ENCODE measurements around the gene NECAB3. TPM values are rescaled to one million over a fixed set of nuclear protein-coding genes. Genes with fewer than 3 reads are reported as not detected.

The NECAB3 gene
- total RNA-seq, 4 donors from 2014 or later, result 19.1 to 29.8 (median 26.8) TPM

DNA sequence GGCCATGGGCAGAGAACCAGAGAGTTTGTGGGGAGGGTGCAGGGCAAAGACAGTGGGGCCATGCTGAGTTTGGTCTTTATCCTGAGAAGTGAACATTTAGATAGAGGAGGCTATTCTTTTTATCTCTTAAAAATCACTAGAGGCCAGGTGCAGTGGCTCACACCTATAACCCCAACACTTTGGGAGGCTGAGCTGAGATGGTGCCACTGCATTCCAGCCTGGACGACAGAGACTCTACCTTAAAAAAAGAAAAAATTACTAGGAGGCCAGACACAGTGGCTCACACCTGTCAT lies 37.2 kb upstream of the NECAB3 start:
- ATAC-seq (ENCODE audit: low FRiP score) (no peak), DNase-seq (ENCODE audit: low spot score) (no peak)
- TF ChIP-seq, protein P1, sequence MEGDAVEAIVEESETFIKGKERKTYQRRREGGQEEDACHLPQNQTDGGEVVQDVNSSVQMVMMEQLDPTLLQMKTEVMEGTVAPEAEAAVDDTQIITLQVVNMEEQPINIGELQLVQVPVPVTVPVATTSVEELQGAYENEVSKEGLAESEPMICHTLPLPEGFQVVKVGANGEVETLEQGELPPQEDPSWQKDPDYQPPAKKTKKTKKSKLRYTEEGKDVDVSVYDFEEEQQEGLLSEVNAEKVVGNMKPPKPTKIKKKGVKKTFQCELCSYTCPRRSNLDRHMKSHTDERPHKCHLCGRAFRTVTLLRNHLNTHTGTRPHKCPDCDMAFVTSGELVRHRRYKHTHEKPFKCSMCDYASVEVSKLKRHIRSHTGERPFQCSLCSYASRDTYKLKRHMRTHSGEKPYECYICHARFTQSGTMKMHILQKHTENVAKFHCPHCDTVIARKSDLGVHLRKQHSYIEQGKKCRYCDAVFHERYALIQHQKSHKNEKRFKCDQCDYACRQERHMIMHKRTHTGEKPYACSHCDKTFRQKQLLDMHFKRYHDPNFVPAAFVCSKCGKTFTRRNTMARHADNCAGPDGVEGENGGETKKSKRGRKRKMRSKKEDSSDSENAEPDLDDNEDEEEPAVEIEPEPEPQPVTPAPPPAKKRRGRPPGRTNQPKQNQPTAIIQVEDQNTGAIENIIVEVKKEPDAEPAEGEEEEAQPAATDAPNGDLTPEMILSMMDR (IDR thresholded peaks at IDR 0.05), result no peak

DNA sequence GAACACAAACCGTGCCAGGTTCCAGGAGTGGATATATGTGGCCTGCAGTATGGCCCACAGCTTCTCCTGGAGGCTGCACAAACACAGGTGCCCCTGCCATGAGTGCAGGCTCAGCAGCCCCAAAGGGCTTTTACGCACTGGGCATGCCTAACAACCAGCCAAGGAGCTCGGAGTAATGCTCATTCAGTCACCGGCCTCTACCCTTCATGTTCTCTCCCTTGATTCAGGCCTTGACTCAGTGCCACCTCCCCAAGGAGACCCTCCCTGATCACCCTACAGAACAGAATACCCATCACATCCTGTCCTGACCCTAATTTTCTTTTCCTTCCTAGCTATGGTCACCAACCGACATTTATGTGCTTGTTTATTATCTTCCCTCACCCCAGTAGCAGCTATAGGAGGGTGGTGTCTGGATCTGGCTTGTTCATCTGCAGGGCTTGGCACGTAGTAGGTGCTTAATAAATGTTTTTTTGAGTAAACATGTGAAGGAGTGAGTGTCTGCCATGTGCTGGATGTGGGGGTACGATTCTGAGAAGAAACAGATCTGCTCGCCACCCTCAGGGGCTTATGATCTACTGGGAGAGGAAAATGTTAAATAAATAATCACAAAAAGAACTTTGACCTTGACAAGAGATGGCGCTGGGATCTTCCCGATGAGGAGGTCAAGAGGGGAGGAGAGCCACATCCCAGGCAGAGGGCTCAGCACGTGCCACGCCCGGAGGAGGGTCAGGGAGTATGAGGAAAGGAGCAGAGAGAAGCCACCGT lies 36.6 kb upstream of the NECAB3 start:
- ATAC-seq (ENCODE audit: low FRiP score), result no peak
- DNase-seq (ENCODE audit: low spot score), result no peak

DNA sequence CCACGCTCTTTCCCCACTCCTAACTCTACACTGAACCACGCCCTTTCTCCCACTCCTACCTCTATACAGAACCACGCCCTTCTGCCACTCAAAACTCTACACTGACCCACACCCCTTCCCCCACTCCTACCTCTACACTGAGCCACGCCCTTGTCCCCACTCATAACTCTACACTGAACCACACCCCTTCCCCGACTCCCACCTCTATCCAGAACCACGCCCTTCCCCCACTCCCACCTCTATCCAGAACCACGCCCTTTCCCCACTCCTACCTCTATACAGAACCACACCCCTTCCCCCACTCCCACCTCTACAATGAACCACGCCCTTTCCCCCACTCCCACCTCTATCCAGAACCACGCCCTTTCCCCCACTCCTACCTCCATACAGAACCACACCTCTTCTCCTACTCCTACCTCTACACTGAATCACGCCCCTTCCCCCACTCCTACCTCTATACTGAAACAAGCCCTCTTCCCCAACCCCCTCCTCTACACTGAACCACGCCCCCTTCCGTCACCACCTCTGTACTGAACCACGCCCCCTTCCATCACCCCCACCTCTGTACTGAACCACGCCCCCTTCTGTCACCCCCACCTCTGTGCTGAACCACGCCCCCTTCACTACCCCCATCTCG lies 35.8 kb upstream of the NECAB3 start:
- DNase-seq (ENCODE audit: low spot score), result no peak
- ATAC-seq (ENCODE audit: low FRiP score), result no peak
- TF ChIP-seq, protein P1 (IDR thresholded peaks at IDR 0.05), result no peak

More for the DNA sequence above, 36.6 kb upstream of the NECAB3 start:
- TF ChIP-seq, protein P1 (IDR thresholded peaks at IDR 0.05), result no peak

DNA sequence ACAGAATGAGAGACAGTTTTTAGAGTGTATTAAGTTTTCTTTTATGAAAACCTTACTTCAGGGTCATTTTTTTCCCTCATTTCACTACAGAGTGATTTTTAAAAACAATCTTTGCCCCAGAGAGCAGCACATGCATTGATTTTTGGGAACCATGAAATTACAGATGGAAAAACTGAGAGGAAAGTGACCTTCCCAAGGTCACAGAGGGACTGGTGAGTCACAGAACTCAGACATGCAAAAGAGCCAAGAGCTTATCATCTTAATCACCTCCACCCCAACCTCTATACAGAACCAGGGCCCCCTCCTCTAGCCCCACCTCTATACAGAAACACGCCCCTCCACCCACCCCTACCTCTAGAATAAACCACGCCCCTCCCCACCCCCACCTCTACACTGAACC lies 35.2 kb upstream of the NECAB3 start:
- DNase-seq (ENCODE audit: low spot score) (no peak), ATAC-seq (ENCODE audit: low FRiP score) (no peak)
- TF ChIP-seq, protein P1 (IDR thresholded peaks at IDR 0.05), result no peak

DNA sequence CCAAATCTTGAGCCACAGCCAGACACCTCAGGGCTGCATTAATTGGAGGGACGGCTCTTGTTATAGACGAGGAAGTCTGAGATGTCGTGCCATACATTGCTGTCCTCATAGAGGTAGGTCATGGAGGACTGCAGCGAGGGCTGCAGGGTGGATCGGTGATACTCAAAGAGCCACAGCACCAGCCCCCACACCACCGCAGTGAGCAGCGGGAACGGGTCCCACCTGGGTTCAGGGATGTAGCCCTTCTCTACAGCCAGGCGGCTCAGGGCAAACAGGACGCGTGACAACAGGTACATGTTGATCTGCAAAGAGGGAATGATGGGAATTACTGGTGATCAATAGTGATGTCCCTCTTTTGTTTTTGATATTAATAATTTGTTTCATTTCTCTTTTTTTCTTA lies 33.4 kb upstream of the NECAB3 start:
- DNase-seq (ENCODE audit: low spot score) (no peak), ATAC-seq (ENCODE audit: low FRiP score) (no peak)
- TF ChIP-seq, protein P1 (IDR thresholded peaks at IDR 0.05), result no peak

DNA sequence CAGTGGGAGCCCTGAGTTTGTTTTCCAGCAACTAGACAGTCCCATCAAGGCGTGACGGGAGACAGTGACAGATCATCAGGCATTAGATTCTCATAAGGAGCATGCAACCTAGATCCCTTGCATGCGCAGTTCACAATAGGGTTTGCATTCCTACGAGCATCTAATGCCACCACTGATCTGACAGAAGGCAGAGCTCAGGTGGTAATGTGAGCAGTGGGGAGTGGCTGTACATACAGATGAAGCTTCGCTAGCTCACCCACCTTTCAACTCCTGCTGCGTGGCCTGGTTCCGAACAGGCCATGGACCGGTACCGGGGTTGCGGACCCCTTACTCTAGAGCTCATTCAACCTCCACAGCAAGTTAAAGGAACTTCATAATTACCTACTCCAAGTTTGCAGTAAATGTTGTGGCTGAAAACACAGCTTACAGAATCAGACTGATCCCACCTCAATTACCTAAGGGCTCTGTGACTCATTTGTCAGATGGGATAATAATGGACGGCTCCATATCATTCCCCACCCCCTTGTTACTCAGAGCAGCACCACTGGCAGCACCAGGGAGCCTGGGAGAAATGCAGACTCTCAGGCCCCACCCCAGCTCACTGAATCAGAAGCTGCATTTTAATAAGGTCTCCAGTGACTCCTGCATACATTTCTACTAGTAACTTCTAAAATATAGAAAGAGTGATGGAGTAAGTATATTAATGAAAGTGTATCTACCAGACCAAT lies 30.1 kb upstream of the NECAB3 start:
- TF ChIP-seq, protein P1 (IDR thresholded peaks at IDR 0.05), result no peak
- DNase-seq (ENCODE audit: low spot score) (no peak), ATAC-seq (ENCODE audit: low FRiP score) (no peak)
